Stromal cell of bone marrow (primary cell): ENCODE data around the gene WDR33.

Source experiments
- DNase-seq: peaks from one replicate; pipeline ENCODE4 v3.0.0-alpha.2; 2012; ENCODE audit warnings: low read depth

WDR33 gene

GRCh38 chr2:127694986-127695385, 116.0 kb downstream of the WDR33 start:
- DNase-seq = no peak

DNA sequence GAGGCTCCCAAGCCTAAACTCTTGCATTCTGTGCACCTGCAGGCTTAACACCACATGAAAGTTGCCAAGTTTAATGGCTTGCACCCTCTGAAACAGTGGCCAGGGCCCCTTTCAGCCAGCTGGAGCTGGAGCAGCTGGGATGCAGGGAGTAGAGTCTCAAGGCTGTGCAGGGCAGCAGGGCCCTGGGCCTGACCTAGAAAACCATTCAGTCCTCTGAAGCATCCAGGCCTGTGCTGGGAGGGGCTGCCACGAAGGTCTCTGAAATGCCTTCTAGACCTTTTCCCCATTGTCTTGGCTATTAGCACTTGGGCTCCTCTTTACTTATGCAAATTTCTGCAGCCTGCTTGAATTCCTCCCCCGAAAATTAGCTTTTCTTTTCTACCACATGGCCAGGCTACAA, 120.3 kb downstream of the WDR33 start:
- no peak for DNase-seq

DNA sequence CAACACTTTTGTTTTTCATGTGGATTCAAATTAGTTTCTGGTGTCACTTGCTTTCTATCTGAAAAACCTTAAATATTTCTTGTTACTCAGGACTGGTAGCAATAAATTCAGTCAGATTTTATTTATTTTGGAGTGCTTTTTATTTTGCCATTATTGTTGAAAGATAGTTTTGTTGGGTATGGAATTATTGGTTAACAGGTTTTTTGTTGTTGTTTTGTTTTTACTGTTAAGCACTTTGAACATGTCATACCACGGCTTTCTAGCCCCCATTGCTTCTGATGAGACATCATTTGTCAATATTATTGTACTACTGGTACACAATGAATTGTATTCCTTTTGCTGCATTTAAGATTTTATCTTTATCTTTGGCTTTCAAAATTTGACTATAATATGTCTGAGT, 122.6 kb downstream of the WDR33 start:
- DNase-seq = no peak

GRCh38 chr2:127685410-127686080, 125.4 kb downstream of the WDR33 start:
- no peak for DNase-seq

- no peak for DNase-seq
These were observed 127.2 kb downstream of the WDR33 start for GRCh38 chr2:127683757-127684156.

- no peak for DNase-seq
These were observed 127.9 kb downstream of the WDR33 start for GRCh38 chr2:127683056-127683455.

DNA sequence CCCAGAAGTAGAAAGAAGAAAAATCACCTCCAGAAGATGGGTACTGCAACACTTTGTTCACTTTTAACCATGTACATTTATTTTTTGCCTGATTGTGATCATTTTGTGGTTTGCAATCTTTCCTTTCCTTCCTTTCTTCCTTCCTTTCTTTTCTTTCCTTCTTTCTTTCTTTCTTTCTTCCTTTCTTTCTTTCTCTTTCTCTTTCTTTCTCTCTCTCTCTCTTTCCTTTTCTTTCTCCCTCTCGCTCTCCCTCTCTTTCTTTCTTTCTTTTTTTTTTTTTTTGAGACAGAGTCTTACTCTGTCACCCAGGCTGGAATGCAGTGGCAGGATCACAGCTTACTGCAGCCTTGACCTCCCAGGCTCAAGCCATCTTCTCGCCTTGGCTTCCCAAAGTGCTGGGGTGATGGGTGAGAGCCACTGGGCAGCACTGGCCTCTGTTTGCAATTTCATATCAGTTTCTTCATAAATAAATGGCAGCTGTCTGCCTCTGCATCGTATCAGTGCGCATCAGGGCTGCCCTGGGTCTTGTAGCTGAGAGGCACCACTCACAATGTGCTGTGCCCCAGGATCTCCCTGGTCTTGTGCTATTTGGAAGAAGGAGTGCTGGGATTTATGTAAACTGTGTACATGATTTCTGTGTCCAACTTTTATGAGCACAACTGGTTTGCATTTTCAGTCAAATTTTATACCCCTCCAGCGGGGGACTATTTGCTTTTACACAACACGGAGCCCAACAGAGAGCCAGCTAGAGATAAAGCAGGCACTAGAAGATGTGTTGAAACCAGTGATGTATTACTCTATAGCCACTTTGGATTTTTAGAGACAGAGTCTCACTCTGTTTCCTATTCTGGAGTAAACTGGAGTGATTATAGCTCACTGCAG, 128.8 kb downstream of the WDR33 start:
- DNase-seq = no peak

- DNase-seq = no peak
These were observed 129.6 kb downstream of the WDR33 start for GRCh38 chr2:127681288-127681804.

DNA sequence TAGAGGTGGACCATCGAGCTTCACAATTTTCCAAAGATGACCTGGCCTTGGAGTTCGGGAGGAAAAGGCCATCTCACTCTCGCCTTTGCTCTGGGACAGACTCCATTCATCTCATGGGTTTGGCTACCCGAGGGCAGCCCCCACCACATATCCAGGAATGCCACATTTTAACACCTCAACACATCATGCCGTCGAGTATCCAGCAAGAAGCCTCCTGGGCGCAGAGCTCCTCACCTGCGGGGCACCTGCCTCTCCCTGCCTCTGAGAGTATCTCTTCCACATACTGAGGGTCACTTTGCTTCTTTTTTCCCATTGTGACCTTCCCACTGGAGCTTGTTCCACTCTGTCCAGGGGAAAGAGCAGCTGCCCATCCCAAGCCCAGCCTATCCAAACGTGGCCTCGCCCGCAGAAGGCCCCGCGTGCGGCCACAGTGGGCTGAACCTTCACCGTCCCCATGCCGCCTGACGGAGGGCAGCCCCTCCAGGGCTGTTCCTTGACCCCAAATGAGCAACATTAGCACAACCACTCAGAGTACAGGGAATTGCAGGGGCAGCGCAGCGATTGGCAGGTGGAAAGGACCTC, 130.2 kb downstream of the WDR33 start:
- no peak for DNase-seq

DNA sequence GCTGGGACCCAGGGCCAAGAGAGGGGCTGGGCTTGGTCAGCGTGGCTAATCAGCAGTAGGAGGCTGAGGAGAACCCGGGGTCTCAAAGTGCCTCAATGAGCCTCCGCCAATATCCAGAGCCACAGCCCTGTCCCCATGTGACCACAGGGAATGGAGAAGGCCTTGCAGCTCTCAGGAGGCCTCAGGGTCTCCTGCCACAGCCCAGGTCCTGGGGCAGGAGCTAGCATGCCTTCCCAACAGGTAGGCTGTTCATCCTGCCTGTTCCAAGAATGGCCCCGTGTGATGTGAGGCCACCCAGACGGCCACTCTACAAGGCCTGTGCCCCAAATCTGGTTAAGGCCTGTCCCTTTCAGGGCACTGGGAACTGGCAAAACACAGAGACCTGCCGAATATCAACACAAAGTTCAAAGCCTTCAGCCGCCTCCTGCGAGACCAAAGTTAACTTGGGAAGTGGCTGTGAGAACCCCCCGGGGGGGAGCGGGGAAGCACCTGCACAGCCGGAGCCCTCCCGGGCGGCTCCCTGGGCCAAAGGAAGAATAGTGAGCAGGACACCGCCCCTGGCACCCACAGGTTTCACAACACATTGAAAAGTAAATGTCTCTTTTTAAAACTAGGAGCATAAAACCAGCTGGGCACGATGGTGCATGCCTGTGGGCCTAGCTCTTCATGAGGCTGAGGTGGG, 131.2 kb downstream of the WDR33 start:
- DNase-seq = no peak

- DNase-seq = no peak
These were observed 132.0 kb downstream of the WDR33 start for GRCh38 chr2:127678991-127679390.

- no peak for DNase-seq
These were observed 132.4 kb downstream of the WDR33 start for GRCh38 chr2:127678531-127678930.

DNA sequence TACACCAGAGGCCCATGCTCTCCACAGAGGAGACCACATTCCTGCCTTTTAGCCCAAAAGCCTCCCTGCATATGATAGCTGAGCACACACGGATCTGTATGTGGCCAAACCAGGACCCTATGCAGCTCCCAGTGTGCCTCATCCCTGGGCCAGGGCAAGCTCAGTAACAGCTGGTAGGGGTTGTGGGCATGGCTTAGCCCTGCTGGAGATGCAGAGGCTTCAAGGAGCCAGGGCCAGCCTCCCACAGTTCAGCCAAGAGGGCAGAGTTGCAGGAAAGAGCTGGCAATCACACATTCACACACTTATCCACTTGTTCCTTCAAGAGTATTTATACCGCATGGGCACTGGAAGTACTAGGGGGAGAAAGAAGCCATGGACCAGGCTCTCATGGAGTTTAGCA, 134.1 kb downstream of the WDR33 start:
- DNase-seq = no peak

DNA sequence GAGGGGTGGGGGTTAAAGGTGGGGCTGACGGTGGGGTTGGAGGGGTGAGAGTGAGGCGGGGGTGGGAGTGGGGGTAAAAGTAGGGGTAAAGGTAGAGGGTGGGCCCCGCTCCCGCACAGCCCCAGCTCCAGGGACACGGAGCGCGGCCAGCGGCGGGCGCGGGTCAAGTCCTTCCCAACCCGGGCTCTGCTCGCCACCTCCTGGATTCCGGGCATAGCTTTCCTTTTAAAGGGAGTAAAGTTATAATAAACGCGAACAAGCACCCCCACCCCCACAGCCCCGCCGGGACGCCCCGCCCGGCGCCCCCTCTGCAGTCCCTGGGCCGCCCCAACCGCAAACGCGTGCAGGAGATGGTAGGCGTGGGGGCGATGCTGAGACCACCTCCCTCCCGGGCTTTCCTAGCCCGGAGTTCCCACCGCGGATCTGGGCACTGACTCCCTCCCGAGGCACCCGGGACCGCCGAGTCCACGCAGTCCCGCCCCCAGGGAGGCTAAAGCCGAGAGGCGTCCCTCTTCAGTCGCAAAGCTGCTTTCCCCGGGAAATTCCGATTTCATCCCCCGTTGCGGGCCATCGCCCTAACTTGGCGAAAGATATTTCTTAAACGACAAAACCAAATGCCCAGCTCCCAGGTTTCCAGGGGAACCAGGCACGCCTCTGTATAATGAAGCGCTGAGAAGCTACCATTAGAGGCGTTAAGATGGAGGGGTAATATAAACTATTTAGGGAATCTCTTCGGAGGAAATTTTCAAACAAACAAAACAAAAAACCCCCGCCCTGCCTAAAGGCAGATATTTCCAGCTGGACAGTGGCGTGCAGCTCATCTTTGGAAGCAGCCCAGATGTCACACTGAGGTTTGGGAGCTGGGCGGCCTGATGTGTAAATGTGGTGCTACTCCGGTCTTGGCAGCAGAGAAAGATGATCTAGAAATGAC, 135.4 kb downstream of the WDR33 start, which contains the start of gene LIMS2:
TSS of gene LIMS2 (minus strand) at position 200 of the 931 bp plus-strand sequence. CDS start 506 bp downstream, outside the sequence.
- no peak for DNase-seq

DNA sequence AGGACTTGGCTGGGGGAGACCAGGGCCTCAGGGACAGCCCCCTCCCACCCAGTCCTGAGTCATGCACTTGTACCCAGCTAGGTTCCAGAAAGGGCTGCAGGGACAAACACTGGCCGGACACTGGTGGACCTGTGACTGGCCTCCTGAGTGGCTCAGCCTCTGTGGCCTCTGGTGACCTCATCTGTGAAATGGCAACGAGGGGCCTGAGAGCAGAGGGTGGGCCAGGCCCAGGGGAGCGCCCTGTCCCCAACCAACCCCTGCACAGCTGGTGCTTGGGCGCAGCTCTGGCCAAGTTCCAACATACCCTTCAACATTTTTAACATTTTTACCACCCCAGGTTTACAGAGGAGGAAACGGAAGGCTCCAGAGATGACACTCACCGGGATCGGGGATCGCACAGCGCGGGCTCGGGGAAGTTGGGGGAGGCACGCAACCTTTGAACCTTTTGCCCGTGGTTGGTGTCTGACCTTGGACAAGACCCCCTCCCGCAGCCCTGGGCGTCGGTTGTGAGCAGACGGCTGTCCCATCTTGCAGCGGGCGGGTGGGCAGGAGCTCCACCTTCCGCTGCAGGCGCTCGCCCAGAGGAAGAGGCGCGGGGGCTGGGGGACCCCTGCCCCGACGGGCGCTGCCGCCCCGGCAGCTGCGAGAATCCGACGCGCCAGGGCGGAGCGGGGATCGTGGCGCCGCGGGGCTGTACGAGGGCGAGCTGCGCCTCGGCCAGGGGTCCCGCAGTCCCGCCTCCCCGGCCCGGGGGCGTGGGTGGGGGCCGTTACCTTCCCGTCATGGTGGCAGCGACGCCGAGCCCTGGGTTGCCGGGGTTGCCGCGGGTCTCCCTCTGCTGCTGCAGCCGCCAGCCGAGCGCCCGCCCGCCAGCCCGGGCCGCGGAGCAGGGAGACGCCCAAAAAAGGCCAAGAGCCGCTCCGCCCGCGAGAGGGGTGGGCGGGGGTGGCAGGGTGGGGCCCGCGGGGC, 136.4 kb downstream of the WDR33 start:
- DNase-seq = no peak

DNA sequence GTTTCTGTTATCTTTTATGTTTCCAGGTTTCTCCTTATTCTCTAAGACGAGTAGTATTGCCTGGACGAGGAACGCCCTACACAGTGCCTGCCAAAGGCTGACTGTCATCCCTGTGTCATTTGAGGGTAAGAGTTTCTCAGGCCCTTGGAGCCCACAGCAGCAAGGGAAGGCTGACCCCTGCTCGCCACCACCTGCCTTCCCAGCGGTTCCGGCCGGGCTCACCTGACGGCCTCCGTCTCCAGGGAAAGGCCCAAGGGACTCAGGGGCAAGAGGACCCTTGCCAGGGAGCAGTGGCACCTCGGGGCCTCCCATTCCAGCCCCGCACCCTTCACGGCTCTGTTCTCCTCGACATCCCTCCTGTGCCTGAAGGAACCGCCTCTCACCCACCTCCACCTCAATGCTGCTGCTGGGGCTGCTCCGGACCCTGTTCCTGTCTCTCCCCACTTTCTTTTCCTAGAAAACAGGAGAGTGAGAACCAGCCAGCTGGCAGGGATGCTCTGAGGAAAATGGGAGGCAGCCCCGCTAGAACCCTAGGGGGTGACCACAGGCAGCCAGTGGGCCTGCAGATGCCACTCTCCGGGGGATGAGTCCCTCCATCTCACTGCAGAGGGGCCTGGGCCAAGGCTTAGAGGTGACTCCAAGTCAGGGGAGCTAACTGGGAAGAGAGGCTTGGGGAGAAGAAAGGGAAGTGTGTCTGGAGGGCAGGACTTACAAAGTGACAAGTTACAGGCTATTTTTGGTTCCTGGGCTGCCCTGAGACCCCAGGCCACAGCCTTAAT, 137.5 kb downstream of the WDR33 start:
- DNase-seq = no peak

DNA sequence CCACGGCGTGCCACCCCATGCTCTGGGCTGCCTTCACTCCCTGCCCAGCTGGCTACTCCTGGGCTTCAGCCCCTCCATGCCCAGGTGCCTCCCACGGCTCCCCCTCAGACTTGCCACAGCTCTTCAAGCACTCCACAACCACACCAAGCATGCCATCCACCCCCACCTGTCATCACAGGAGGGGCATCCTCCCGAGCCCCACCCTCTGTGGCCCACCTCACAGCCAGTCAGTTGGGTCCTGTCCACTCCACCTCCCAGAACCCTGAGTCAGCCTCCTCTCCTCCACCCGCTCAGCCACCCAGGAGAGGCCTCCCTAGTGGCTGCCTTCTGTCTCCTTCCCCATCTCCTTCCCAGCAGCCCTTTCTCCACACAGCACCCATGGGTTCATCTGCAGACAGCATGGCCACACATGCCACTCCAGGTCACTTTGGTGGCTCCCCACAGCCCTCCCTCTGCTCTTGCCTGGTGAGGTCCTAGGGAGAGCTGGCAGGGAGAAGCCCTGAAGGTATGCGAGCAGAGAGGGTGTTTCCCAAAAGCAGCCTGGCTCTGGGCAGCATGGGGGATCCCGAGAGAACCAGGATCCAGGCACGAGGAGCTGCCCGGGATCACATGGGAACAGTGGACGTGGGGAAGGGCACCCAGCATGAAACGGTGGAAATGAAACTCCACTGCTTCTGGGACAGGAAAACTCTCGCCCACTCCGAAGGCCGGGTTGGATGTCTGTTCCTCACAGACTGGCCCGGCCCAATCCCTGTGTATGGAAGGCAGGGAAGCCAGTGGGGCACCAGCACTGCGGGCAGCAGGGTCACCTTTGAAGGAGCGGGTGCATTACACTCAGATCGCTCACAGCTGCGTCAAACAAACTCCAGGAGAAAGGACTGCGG, 138.4 kb downstream of the WDR33 start:
- no peak for DNase-seq
